NCI-H1930 (cell line): ENCODE data around the gene DIPK1C.

Experiments
- DNase-seq, 2 experiments: peaks; one replicate each; lab custom pipeline; 2025; lab: John Stamatoyannopoulos, UW

The DIPK1C gene

GRCh38 chr18:74419761-74420160, 37.3 kb downstream of the DIPK1C start:
- DNase-seq = no peak

GRCh38 chr18:74418023-74418422, 39.1 kb downstream of the DIPK1C start:
- no peak for DNase-seq

- no peak for DNase-seq
Observed at GRCh38 chr18:74416124-74416523, 41.0 kb downstream of the DIPK1C start.

- no peak for DNase-seq
Observed at GRCh38 chr18:74414953-74415515, 42.1 kb downstream of the DIPK1C start.

GRCh38 chr18:74413836-74414235, 43.3 kb downstream of the DIPK1C start:
- no peak for DNase-seq

GRCh38 chr18:74412116-74412880, 44.8 kb downstream of the DIPK1C start:
- DNase-seq = no peak

- no peak for DNase-seq
Observed at GRCh38 chr18:74411475-74411874, 45.6 kb downstream of the DIPK1C start.

- DNase-seq = no peak
Observed at GRCh38 chr18:74410441-74410992, 46.6 kb downstream of the DIPK1C start.

- DNase-seq = no peak
Observed at GRCh38 chr18:74407888-74408287, 49.2 kb downstream of the DIPK1C start.

GRCh38 chr18:74402806-74403433, 54.2 kb downstream of the DIPK1C start:
- no peak for DNase-seq

GRCh38 chr18:74400813-74401212, 56.3 kb downstream of the DIPK1C start:
- no peak for DNase-seq

- no peak for DNase-seq
Observed at GRCh38 chr18:74399091-74399887, 57.8 kb downstream of the DIPK1C start.

GRCh38 chr18:74397572-74397971, 59.5 kb downstream of the DIPK1C start:
- no peak for DNase-seq

GRCh38 chr18:74396171-74397169, 60.6 kb downstream of the DIPK1C start:
- DNase-seq = no peak

- DNase-seq = no peak
Observed at GRCh38 chr18:74395648-74396154, 61.4 kb downstream of the DIPK1C start.

GRCh38 chr18:74395006-74395405, 62.1 kb downstream of the DIPK1C start:
- no peak for DNase-seq

GRCh38 chr18:74392323-74392722, 64.8 kb downstream of the DIPK1C start:
- no peak for DNase-seq

- DNase-seq = no peak
Observed at GRCh38 chr18:74390900-74391299, 66.2 kb downstream of the DIPK1C start.

GRCh38 chr18:74389991-74390390, 67.1 kb downstream of the DIPK1C start:
- no peak for DNase-seq

- DNase-seq = no peak
Observed at GRCh38 chr18:74389171-74389927, 67.8 kb downstream of the DIPK1C start.
